MM.1S (cell line): Measurements from ENCODE around the gene OR14I1.
A peak's percentile ranks its signal among the peaks of the same experiment; 100 is the strongest.

Experiments
- DNase-seq: peaks from one replicate; pipeline ENCODE4 v3.0.0-alpha.2; 2015
- H2AFZ ChIP-seq: fragments of 300-600 bp; sonication (generic); 2 replicates; pipeline ENCODE4 v1.6.0; 2016; ENCODE audit warnings: antibody characterized with exemption, low read length
- H3F3A ChIP-seq: fragments of 300-600 bp; sonication (generic); 2 replicates; pipeline ENCODE4 v1.6.1; 2016; ENCODE audit warnings: mild to moderate bottlenecking, antibody characterized with exemption, low read length, moderate library complexity, mixed read lengths; ENCODE audit not compliant: insufficient read depth
- H3K27ac ChIP-seq: fragments of 300-600 bp; sonication (generic); 2 replicates; pipeline ENCODE4 v1.5.1; 2016; ENCODE audit warnings: mild to moderate bottlenecking, low read length
- H3K27me3 ChIP-seq: fragments of 300-600 bp; sonication (generic); replicated peaks from 2 replicates; pipeline ENCODE4 v1.6.0; 2016; ENCODE audit warnings: low read length; ENCODE audit not compliant: insufficient read depth
- H3K36me3 ChIP-seq: fragments of 300-600 bp; sonication (generic); replicated peaks from 2 replicates; pipeline ENCODE4 v1.6.1; 2016; ENCODE audit warnings: mild to moderate bottlenecking, low read length, mixed read lengths; ENCODE audit not compliant: insufficient read depth
- H3K4me1 ChIP-seq: fragments of 300-600 bp; sonication (generic); 2 replicates; pipeline ENCODE4 v1.6.1; 2016; ENCODE audit warnings: low read length, mixed read lengths
- H3K4me2 ChIP-seq: fragments of 300-600 bp; sonication (generic); 2 replicates; pipeline ENCODE4 v1.6.0; 2016; ENCODE audit warnings: low read depth, low read length
- H3K4me3 ChIP-seq: fragments of 300-600 bp; sonication (generic); 2 replicates; pipeline ENCODE4 v1.5.1; 2016; ENCODE audit warnings: low read length, mixed read lengths
- H3K79me2 ChIP-seq: fragments of 300-600 bp; sonication (generic); 2 replicates; pipeline ENCODE4 v1.6.1; 2016; ENCODE audit warnings: mixed run types, low read length, mixed read lengths
- H3K9ac ChIP-seq: fragments of 300-600 bp; sonication (generic); 2 replicates; pipeline ENCODE4 v1.6.1; 2016; ENCODE audit warnings: low read length, mixed read lengths
- H3K9me2 ChIP-seq: fragments of 300-600 bp; sonication (generic); replicated peaks from 2 replicates; pipeline ENCODE4 v1.6.1; 2016; ENCODE audit warnings: mild to moderate bottlenecking, low read length, mixed read lengths; ENCODE audit not compliant: insufficient read depth
- H3K9me3 ChIP-seq: fragments of 300-600 bp; sonication (generic); replicated peaks from 2 replicates; pipeline ENCODE4 v1.6.1; 2016; ENCODE audit warnings: mild to moderate bottlenecking, low read length, mixed read lengths; ENCODE audit not compliant: insufficient read depth
- H4K20me1 ChIP-seq: fragments of 300-600 bp; sonication (generic); 2 replicates; pipeline ENCODE4 v1.6.1; 2016; ENCODE audit warnings: mild to moderate bottlenecking, low read length, moderate library complexity, mixed read lengths; ENCODE audit not compliant: insufficient read depth
- EZH2 ChIP-seq: fragments of 300-600 bp; sonication (generic); optimal IDR thresholded peaks from 2 replicates; pipeline ENCODE3; 2017; ENCODE audit warnings: low read depth, mild to moderate bottlenecking, antibody characterized with exemption, low read length, mixed read lengths
- EZH2phosphoT487 ChIP-seq: fragments of 300-600 bp; sonication (generic); IDR thresholded peaks from 2 replicates; pipeline ENCODE4 v1.6.1; 2018; ENCODE audit warnings: antibody characterized with exemption, low read length
- TF ChIP-seq, protein P1 (sequence below): fragments of 300-600 bp; sonication (generic); IDR thresholded peaks from 2 replicates; pipeline ENCODE4 v1.5.1; 2016; ENCODE audit warnings: antibody characterized with exemption, low read length, mixed read lengths

OR14I1 gene

DNA sequence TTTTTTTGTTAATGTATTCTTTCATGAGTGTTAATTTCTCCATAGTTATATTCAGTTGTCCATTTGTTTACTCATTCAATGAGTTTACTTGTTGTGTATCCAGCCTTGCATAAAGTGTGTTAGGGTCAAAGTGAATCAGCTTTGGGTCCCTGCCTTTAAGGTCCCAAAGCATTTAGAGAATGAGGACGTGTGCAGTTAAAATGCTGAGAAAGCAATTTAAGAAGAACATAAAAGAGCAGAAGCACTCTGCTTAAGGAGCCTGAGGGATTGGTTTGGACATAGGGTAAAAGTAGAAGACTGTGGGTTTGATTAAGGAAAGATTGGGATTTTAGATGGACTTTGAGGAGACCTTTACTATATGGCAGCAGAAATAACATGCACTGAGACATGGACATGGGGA, 3.5 kb downstream of the OR14I1 start:
- no peaks in the 10 kb centered on the region for H3K27me3 ChIP-seq
- H3K4me3 ChIP-seq: no peak overlapping the region
- H3K9me2 ChIP-seq: no peaks in the 10 kb centered on the region
- no peak overlapping the region for H3K27ac ChIP-seq
- TF ChIP-seq, protein P1, sequence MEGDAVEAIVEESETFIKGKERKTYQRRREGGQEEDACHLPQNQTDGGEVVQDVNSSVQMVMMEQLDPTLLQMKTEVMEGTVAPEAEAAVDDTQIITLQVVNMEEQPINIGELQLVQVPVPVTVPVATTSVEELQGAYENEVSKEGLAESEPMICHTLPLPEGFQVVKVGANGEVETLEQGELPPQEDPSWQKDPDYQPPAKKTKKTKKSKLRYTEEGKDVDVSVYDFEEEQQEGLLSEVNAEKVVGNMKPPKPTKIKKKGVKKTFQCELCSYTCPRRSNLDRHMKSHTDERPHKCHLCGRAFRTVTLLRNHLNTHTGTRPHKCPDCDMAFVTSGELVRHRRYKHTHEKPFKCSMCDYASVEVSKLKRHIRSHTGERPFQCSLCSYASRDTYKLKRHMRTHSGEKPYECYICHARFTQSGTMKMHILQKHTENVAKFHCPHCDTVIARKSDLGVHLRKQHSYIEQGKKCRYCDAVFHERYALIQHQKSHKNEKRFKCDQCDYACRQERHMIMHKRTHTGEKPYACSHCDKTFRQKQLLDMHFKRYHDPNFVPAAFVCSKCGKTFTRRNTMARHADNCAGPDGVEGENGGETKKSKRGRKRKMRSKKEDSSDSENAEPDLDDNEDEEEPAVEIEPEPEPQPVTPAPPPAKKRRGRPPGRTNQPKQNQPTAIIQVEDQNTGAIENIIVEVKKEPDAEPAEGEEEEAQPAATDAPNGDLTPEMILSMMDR: no peak
- TF ChIP-seq EZH2phosphoT487: no peak
- no peaks in the 10 kb centered on the region for H3K79me2 ChIP-seq
- no peak overlapping the region for H2AFZ ChIP-seq
- no peaks in the 10 kb centered on the region for H3K36me3 ChIP-seq
- no peaks in the 10 kb centered on the region for H4K20me1 ChIP-seq
- no peak overlapping the region for H3K9ac ChIP-seq
- H3K9me3 ChIP-seq: no peaks in the 10 kb centered on the region
- no peaks in the 10 kb centered on the region for H3F3A ChIP-seq
- no peak for DNase-seq
- no peaks in the 10 kb centered on the region for H3K4me1 ChIP-seq
- no peak overlapping the region for H3K4me2 ChIP-seq

DNA sequence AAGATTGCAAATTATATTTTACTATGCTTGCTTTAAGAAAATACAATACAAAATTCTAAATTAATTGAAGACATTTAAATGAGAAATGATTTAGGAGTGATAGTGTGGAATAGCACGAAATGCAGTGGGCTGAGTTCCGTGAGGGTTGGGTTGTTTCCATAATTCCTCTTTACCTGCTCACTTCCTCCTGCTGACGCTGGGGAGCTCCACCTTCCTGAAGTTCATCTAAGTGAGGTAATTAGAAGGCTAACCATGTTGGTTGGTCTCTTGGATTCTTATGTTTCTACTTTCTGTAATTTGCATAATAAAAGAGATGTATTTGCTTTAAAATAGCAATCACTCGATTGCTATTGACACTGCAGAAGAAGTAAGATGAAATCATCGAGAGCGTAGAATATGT, 4.7 kb downstream of the OR14I1 start:
- H2AFZ ChIP-seq: no peak overlapping the region
- H3K9ac ChIP-seq: no peak overlapping the region
- H3F3A ChIP-seq: no peaks in the 10 kb centered on the region
- no peak for DNase-seq
- H4K20me1 ChIP-seq: no peaks in the 10 kb centered on the region
- TF ChIP-seq EZH2 (no peak), EZH2phosphoT487 (no peak)
- TF ChIP-seq, protein P1: no peak
- no peak overlapping the region for H3K4me2 ChIP-seq
- H3K27ac ChIP-seq: no peak overlapping the region
- H3K4me3 ChIP-seq: no peak overlapping the region
- no peaks in the 10 kb centered on the region for H3K9me2 ChIP-seq
- no peaks in the 10 kb centered on the region for H3K9me3 ChIP-seq
- H3K36me3 ChIP-seq: no peaks in the 10 kb centered on the region
- H3K27me3 ChIP-seq: no peaks in the 10 kb centered on the region
- H3K4me1 ChIP-seq: no peaks in the 10 kb centered on the region
- H3K79me2 ChIP-seq: no peaks in the 10 kb centered on the region

DNA sequence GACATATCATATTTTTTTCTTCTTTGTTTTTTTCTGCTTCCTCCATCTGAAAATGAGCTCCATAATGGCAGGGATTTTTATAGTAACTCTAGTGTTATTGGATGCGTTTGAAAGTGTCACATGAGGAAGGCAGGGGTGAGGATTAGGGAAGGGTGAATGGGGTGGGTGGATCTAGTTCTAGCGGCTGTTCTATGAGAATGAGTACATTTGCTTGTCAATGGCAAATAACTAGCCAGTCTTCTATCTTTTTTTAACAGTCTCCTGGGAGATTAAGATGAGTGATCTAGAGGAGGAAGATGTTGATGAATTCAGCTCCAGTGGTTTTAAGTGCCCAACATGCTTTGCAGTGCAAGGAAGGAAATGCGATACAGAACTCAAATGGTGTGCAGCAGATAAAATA, 5.8 kb downstream of the OR14I1 start:
- H3K4me2 ChIP-seq: no peak overlapping the region
- no peak overlapping the region for H3K9ac ChIP-seq
- no peaks in the 10 kb centered on the region for H3K9me3 ChIP-seq
- H3K27ac ChIP-seq: no peak overlapping the region
- H2AFZ ChIP-seq: no peak overlapping the region
- no peak overlapping the region for H3K4me3 ChIP-seq
- no peaks in the 10 kb centered on the region for H3K79me2 ChIP-seq
- no peaks in the 10 kb centered on the region for H3K27me3 ChIP-seq
- no peak for DNase-seq
- H3K4me1 ChIP-seq: no peaks in the 10 kb centered on the region
- H3F3A ChIP-seq: no peaks in the 10 kb centered on the region
- no peaks in the 10 kb centered on the region for H3K36me3 ChIP-seq
- TF ChIP-seq, protein P1: no peak
- TF ChIP-seq EZH2phosphoT487: no peak
- TF ChIP-seq EZH2: no peak
- H4K20me1 ChIP-seq: no peaks in the 10 kb centered on the region
- no peaks in the 10 kb centered on the region for H3K9me2 ChIP-seq

- H3K4me3 ChIP-seq: no peak overlapping the region
- peak; percentile 56 for DNase-seq
- no peaks in the 10 kb centered on the region for H3F3A ChIP-seq
- no peaks in the 10 kb centered on the region for H3K9me2 ChIP-seq
- H4K20me1 ChIP-seq: no peaks in the 10 kb centered on the region
- TF ChIP-seq, protein P1: peak; percentile 46
- no peak for TF ChIP-seq EZH2phosphoT487
- H3K36me3 ChIP-seq: no peaks in the 10 kb centered on the region
- no peaks in the 10 kb centered on the region for H3K79me2 ChIP-seq
- H2AFZ ChIP-seq: no peak overlapping the region
- H3K27me3 ChIP-seq: no peaks in the 10 kb centered on the region
- H3K9ac ChIP-seq: no peak overlapping the region
- H3K9me3 ChIP-seq: no peaks in the 10 kb centered on the region
- no peaks in the 10 kb centered on the region for H3K4me1 ChIP-seq
- no peak overlapping the region for H3K4me2 ChIP-seq
- H3K27ac ChIP-seq: no peak overlapping the region
These were observed 6.3 kb downstream of the OR14I1 start for GRCh38 chr1:248696261-248696660.
